HT-29 (cell line): ENCODE results near the gene POMGNT2. TPM values are rescaled to one million over a fixed set of nuclear protein-coding genes. Genes with fewer than 3 reads are reported as not detected.

ENCODE experiments used
- DNase-seq: peaks from one replicate; pipeline ENCODE4 v3.0.0-alpha.2; 2015; ENCODE audit warnings: low spot score
- total RNA-seq: library from RNA; depleted of rRNA; stranded (reverse); fragments of >200 nt; shearing (Covaris generic); gene quantifications from 2 replicates; pipeline ENCODE4 v1.2.3, GENCODE V29; 2014; rRNA removed

POMGNT2 gene
- total RNA-seq, 1 experiment from 2014 or later, result 18.0 TPM

DNA sequence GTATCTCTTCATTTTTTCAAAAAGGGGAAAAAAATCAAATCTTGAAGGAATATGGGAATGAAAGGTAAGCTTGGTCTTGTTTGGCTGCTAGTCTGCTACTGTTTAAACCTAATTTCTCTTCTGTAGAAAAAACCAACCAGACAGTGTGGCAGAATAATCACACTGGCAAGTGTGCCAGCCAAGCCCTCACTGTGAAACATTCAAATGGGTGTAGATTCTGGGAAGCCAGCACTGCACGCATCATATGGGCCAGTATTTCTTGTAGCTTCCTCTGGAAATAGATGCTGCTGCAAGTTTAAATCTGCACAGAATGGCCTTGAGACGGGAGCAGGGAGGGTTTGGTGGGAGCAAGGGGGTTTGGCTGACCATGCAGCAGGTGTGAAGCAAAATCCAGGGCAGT, 62.1 kb downstream of the POMGNT2 start:
- no peak for DNase-seq

DNA sequence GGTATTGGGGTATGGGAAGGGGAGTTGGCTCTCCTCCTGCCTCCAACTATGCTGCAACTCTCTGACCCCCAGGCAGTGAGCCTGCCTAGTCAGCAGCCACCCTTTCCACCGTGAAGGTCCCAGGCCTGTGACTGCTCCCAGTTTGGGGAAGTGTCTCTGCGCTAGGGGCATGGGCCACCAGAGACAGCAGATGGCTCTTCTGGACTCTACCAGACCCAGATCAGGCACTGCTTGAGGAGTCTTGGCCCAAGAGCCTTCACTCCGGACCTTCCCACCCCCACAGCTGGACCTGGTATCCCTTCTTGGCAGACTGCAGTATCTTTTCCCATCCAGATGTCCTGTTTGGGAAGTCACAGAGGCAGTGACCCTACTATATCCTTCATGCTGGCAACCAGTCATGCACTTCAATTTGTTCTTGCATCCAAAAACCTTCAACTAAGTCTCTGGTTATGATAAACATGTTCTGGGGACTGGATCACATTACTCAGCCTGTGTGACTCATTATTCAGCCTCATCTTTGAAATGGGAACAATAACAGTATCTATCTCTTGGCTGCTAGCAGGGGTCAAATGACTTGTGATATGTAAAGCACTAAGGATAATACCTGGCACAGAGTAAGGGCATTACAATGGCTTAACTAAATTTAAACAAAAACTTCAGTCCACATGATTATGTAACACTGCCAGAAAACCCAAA, 62.7 kb downstream of the POMGNT2 start:
- no peak for DNase-seq

DNA sequence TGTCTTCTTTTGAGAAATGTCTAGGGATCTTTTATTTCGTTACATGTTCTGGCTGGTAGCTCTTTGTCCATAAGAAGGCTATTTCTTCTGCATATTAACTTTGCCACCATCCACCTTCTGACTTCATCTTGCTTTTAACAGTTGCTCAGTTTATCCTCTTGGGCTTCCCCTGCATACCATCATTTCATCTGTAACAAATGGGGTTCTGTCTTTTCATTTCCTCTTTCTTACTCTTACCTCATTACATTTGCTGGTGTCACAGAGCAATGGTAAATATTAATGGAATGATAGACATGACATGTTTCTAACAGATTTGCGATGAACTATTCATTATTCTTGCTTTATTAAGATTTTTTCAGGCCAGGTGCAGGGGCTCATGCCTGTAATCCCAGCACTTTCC, 64.4 kb downstream of the POMGNT2 start:
- DNase-seq, result no peak

DNA sequence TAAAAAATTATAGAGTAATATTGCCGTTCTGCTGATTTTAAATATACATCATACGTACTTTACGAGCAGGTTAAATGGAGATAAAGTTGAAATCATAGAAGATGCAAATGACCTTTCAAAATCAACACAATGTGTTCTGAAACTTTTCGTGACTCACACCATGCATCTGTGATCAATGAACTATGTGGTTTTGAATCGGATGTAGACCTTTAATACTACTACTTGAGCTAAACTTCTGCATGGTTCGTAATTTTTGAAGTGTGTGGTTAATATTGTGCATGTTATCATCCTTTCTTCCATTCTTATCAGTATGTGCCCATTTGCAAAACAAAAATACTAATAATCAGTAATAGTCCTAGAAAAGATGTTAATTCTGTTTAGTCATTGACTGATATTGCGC, 67.9 kb downstream of the POMGNT2 start:
- DNase-seq, result no peak

DNA sequence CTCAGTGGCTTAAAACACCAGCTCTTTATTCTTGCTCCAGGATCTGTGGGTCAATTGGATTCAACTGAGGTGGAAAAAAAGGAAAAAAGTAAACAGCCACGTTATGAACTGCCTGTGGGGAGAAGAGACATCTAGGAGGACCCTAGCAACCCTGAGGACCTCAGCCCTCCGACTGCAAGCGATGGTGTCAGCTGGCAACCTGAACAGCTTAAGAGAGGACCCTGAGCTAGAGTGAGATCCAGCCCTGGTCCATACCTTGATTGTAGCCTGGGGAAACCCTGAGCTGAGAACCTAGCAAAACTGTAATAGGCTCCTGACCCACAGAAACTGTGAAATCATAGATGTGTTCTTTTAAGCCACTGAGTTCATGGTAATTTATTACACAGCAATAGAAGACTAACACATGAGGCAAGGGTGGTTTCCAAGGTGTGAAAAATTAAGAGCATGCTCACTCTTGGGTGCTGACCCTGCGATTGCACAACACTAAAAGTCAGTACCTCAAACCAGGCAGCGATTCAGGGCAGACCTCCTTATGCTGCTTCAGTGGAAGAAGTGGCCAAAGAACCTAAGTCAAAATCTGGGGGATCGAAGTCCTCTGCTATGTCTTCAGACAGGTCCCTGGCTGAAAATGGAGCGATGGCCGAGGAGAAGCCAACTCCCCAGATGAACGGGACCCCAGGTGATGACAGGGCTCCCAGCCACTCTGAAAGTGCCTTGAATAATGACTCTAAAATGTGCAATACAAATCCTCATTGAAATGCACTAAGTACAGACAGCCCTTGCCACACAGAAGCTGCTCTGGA, 69.1 kb downstream of the POMGNT2 start:
- no peak for DNase-seq

DNA sequence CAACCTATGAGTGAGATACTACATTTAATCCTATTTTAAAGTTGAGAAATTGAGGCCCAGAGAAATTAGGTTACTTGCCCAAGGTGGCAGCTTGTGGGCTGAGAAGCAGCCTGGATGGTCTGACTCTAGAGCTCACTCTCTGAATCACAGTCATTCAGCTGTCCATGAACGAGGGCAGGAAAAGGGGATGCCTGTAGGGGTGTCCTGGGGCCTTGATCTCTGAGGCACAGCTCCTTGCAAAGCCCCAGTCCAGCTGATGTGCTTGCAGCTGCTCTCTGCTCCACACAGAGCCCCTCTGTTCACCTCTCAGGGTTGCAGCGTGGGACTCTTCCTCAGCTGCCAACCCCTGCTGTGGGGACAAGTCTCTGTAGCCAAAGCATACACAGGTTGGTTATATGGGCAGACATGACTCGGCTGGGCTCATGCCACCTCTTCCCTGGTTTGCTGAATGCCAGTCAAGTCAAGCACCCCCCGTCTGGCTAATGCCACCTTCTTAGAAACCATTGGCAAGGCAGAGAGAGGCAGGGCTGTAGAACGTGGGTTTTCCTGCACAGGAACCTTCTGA, 70.0 kb downstream of the POMGNT2 start:
- DNase-seq, result no peak

DNA sequence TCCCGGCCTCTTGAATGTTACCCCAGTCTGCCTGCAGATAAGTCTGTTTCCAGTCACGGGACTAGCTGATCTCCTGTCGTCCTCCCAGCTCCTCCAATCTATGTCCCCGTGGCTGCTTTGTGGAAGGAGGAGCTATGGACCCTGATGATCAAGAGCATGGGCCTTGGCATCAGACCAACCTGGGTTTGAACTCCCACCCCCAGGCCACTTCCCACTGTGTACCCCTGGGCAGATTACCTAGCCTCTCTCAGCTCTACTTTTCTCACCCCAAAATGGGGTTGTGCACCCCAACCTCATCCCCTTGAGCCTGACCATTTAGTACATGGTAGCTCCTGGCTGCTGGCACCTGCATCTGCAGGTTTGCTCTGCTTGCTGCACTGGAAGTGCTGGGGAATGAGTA, 71.0 kb downstream of the POMGNT2 start:
- no peak for DNase-seq

DNA sequence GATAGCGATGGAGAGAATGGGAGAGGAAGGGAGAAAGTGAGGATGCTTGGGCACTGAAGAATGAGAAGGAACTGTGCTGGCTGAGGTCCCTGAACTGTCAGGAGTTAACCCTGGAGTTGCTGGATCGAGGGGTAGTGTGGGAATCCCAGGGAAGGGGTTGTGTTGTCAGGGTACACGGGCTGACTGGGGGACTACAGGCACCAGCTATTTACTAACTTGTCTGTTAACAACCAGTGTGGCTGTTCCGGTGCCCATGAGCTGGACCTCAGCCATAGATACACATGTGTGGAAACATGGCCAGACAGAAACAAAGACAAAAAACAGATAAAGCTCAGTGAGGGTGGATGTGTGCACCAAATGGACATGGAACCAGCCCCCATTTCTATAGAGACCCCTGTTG, 71.7 kb downstream of the POMGNT2 start:
- no peak for DNase-seq

DNA sequence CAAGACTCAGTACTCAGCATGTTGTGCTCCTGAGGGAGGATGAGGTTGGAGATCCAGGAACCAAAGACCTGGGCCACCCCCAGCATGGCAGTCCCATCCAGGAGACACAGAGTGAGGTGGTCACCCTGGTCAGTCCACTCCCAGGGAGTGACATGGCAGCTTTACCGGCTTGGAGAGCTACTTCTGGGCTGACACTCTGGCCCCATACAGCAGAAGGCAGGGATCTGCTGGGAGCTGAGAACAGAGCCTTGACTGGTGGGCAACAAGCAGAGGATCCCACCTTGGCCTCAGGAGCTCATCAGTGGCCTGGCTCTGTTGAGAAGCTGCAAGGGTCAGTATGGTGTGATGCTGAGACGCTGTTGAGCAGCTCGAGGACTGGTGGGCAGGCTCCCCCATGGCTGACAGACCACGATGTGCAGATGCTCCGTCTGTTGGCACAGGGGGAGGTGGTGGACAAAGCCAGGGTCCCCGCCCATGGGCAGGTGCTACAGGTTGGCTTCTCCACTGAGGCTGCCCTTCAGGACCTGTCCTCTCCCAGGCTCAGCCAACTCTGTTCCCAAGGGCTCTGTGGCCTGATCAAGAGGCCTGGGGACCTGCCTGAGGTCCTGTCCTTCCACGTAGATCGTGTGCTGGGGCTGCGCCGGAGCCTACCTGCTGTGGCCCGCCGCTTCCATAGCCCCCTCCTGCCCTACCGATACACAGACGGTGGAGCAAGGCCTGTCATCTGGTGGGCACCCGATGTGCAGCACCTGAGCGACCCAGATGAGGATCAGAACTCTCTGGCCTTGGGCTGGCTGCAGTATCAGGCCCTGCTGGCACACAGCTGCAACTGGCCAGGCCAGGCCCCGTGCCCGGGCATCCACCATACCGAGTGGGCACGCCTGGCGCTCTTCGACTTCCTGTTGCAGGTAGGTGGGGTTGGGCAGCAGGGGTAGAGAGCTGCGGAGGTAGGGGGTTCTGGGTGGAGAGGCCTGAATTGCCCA, 72.9 kb downstream of the POMGNT2 start:
- no peak for DNase-seq

DNA sequence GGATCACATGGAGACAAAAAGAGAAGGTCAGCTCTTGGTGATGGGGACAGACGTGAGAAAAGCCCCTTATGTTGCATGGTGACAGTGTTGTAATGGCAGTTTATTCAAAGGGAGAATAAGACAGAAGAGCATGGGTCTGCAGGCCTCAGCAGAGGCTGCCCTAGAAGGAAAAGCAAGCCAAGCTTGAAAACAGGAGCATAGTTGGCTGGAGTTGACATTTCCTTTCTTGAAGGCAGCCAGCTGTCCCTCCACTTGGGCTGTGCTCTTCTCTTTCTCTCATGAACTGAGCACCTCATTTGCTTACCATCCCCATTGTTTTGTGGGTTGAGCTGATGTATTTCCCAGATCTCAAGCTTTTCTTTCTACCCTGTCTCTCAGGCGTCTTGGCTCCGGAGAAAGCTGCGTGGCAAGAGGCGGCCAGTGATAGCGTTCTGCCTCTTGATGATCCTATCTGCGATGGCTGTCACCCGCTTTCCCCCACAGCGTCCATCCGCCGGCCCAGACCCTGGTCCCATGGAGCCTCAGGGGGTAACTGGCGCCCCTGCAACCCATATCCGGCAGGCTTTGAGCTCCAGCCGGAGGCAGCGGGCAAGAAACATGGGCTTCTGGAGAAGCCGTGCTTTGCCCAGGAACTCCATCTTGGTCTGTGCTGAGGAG, 73.9 kb downstream of the POMGNT2 start:
- no peak for DNase-seq

DNA sequence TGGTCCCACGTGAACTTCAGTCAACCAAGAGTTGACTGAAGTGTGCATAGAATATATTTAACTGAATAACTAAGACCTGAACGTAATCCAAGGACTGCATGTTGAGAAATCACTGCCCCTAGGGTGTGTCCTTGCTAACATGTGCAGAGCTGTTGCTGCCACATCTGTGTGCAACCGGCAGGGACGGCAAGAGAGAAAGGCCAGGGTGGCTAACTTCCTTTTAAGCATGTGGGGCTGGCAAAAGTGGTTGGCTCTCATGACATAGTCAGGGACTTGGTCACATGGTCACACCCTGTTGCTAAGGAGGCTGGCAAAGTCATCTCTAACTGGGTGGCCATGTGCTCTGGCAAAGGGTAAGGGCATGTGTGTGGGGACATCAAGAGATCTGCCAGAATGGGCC, 74.4 kb downstream of the POMGNT2 start:
- DNase-seq, result no peak

DNA sequence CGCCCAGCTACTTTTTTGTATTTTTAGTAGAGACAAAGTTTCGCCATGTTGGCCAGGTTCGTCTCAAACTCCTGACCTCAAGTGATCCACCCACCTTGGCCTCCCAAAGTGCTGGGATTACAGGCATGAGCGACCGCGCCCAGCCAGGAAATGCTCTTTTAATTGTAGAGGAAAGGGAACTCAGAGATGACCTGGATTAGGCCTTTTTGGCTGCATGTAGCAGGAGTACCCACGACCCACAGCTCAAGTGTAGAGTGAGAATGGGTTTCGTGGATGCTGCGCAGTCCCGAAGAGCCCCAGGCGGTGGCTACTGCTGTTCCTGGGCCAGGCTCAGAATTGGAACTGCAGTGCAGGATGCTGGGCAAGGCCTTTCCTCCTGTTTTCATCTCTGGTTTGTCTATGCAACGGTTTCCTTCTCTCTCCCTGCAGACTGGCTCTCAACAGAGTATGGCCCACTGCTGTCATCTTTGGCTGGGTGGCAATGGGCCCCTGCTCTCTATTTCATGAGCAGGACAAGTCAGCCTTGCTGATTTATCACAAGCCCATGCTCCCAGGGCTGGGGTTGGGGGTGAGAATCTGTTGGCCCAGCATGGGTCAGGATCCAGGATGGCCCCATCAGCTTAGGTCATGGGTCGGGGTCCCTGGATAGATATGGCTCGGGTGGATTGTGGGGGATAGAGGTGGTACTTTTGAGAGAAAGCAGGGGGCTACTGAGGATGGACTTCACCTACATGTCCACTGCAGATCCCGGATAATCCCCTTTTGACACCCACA, 75.5 kb downstream of the POMGNT2 start:
- DNase-seq, result no peak

Other genes with a start within 250 kb of the POMGNT2 start
- not detected in 2 replicates for gene CYP8B1, start 230.2 kb downstream of the POMGNT2 start, total RNA-seq
- not detected in 2 replicates for gene ZNF662, start 199.9 kb downstream of the POMGNT2 start, total RNA-seq
- gene GASK1A, start 126.8 kb downstream of the POMGNT2 start, total RNA-seq, result 0.18 TPM in 1 of 2 replicates, not detected in the other
- 6.1 and 8.0 TPM in 2 replicates for gene SNRK, start 180.5 kb upstream of the POMGNT2 start, total RNA-seq